ENCODE measurements around the gene DEFB110. TPM values are rescaled to one million over a fixed set of nuclear protein-coding genes. Genes with fewer than 3 reads are reported as not detected.

Gene DEFB110
- total and polyA plus RNA-seq, 2 of the 13 experiments (the other 11 are each of a cell fraction or from before 2014, with no cell fraction given): not detected

DNA sequence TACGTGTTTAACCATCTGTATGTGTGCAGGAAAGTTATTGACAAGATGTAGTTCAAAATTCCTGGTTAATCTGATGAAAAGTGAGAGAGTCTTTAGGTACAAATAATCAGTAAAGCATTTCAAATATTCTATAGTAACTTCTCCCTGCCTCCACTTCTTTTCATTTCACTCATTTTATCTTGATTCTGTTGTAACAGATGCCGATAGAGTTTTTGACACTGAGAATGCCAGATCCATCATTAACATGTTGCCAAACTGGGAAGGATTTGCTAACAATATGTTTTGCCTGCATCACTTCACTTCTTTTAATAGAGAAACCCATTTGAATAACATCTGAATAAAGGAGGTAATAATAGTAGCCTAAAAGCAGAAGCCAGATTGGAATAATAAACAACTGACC lies 48.3 kb upstream of the DEFB110 start:
- intact Hi-C loops (cut with micrococcal nuclease; ENCODE audit: unreplicated experiment): no loop called here
- FAIRE-seq (no peak), ATAC-seq (no peak), DNase-seq (ENCODE audit: low spot score) (no peak)
- 0% methylated on average over 2 of the region's 2 CpGs for WGBS (ENCODE audit: low lambda C conversion rate)
- no peaks in the 10 kb centered on the region for H3K9me3 ChIP-seq (ENCODE audit: low read length)
- no peak overlapping the region for H2AFZ ChIP-seq (ENCODE audit: low read length)
- CTCF ChIA-PET (ENCODE audit: low intra/inter-chr PET ratio, low total read pairs): no interaction called here
- no peaks in the 10 kb centered on the region for H4K20me1 ChIP-seq (ENCODE audit: insufficient read depth, low read length)
- in situ Hi-C loops (cut with HindIII; ENCODE audit: extremely low pct_ligation_motif_present, low pct_unique_long_range_greater_than_20kb): no loop called here
- no peaks in the 10 kb centered on the region for H3K79me2 ChIP-seq (ENCODE audit: insufficient read depth, low read length)
- H3K4me1 ChIP-seq (ENCODE audit: insufficient read depth, low read length): no peaks in the 10 kb centered on the region
- H3K9ac ChIP-seq (ENCODE audit: insufficient read depth, low read depth, low read length): no peak overlapping the region
- H3K4me3 ChIP-seq (replicated peaks in 1 of 3; ENCODE audit: insufficient read depth in 1 of 3, low read depth in 2 of 3, low read length in 3 of 3): no peak overlapping the region
- H3K27ac ChIP-seq (ENCODE audit: extremely low read length, insufficient read depth, low read length): no peak overlapping the region
- H3K36me3 ChIP-seq (replicated peaks in 1 of 2; ENCODE audit: control insufficient read depth in 1 of 2, insufficient read depth in 2 of 2, low read length in 2 of 2): no peaks in the 10 kb centered on the region
- H3K27me3 ChIP-seq (ENCODE audit: control insufficient read depth in 1 of 2, insufficient read depth in 2 of 2, low read length in 2 of 2): no peaks in the 10 kb centered on the region; a peak in 1 of 5 replicates
- BruUV-seq (replicated peaks): no TSS peak
- no peak for TF ChIP-seq RNF2 (conservative IDR thresholded peaks at IDR 0.05; ENCODE audit: low read depth)
- no peak for TF ChIP-seq SAFB2 (CRISPR knock-in tag; IDR thresholded peaks at IDR 0.05; ENCODE audit: borderline replicate concordance, low read depth)
- no peak for TF ChIP-seq PAWR (CRISPR knock-in tag; IDR thresholded peaks at IDR 0.05; ENCODE audit: borderline replicate concordance)
- no peak for TF ChIP-seq TBL1XR1 (IDR thresholded peaks at IDR 0.05; ENCODE audit: borderline replicate concordance, low read length, partially characterized antibody)
- no peak for TF ChIP-seq NR1H2 (CRISPR knock-in tag; IDR thresholded peaks at IDR 0.05; ENCODE audit: borderline replicate concordance, low read depth)
- TF ChIP-seq, protein P1, sequence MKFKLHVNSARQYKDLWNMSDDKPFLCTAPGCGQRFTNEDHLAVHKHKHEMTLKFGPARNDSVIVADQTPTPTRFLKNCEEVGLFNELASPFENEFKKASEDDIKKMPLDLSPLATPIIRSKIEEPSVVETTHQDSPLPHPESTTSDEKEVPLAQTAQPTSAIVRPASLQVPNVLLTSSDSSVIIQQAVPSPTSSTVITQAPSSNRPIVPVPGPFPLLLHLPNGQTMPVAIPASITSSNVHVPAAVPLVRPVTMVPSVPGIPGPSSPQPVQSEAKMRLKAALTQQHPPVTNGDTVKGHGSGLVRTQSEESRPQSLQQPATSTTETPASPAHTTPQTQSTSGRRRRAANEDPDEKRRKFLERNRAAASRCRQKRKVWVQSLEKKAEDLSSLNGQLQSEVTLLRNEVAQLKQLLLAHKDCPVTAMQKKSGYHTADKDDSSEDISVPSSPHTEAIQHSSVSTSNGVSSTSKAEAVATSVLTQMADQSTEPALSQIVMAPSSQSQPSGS (CRISPR knock-in tag; IDR thresholded peaks at IDR 0.05): no peak
- no peak for TF ChIP-seq GTF3A (CRISPR knock-in tag; conservative IDR thresholded peaks at IDR 0.05)
- TF ChIP-seq NFAT5 (CRISPR knock-in tag; IDR thresholded peaks at IDR 0.05): no peak
- no peak for TF ChIP-seq AGO1 (IDR thresholded peaks at IDR 0.05; ENCODE audit: low read depth, low read length, poor library complexity, severe bottlenecking)
- POLR2A ChIA-PET: no interaction called here
- no peak overlapping the region for H3K4me2 ChIP-seq (ENCODE audit: low read depth, low read length)
